OCI-LY7 (cell line): Measurements from ENCODE around the gene SERPINE2. TPM values are rescaled to one million over a fixed set of nuclear protein-coding genes. Genes with fewer than 3 reads are reported as not detected.

Experiments
- BruUV-seq: library from RNA; stranded (reverse); fragments of 400-500 nt; replicated peaks from 2 replicates; lab custom pipeline; 2021; lab: Mats Ljungman, UMichigan
- CTCF ChIA-PET: fragments of 300-600 bp; sonication (Branson Sonifier 250); formaldehyde crosslinking; loops from one replicate; lab custom pipeline; 2022; ENCODE audit warnings: antibody characterized with exemption; ENCODE audit not compliant: unreplicated experiment; lab: Charles Lee
- POLR2A ChIA-PET: fragments of 300-600 bp; sonication (Branson Sonifier 250); formaldehyde crosslinking; loops from one replicate; lab custom pipeline; 2022; ENCODE audit warnings: antibody characterized with exemption; lab: Charles Lee
- DNase-seq: peaks from one replicate; pipeline ENCODE4 v3.0.0-alpha.2; 2015; ENCODE audit warnings: low spot score
- H2AFZ ChIP-seq: fragments of 200-600 bp; sonication (generic), shearing (Covaris generic); 2 replicates; pipeline ENCODE4 v1.6.1; 2014; ENCODE audit warnings: mild to moderate bottlenecking, antibody characterized with exemption, low read length, moderate library complexity
- H3K27ac ChIP-seq: fragments of 200-600 bp; sonication (generic); 2 replicates; pipeline ENCODE4 v1.5.1; 2014; ENCODE audit warnings: mixed run types, low read depth, mild to moderate bottlenecking, moderate library complexity, low read length, inconsistent platforms; ENCODE audit not compliant: poor library complexity, severe bottlenecking
- H3K36me3 ChIP-seq: fragments of 200-600 bp; sonication (generic); 2 replicates; pipeline ENCODE4 v1.6.1; 2014; ENCODE audit warnings: mild to moderate bottlenecking, antibody characterized with exemption, low read length, moderate library complexity, mixed read lengths; ENCODE audit not compliant: insufficient read depth
- H3K4me1 ChIP-seq: fragments of 200-600 bp; sonication (generic); 2 replicates; pipeline ENCODE4 v1.5.1; 2014; ENCODE audit warnings: mild to moderate bottlenecking, low read length; ENCODE audit not compliant: insufficient read depth, poor library complexity, severe bottlenecking
- H3K4me2 ChIP-seq: fragments of 200-600 bp; sonication (generic); 2 replicates; pipeline ENCODE4 v1.6.1; 2014; ENCODE audit warnings: mild to moderate bottlenecking, low read length
- H3K4me3 ChIP-seq: fragments of 200-600 bp; sonication (generic); 2 replicates; pipeline ENCODE4 v1.5.1; 2014; ENCODE audit warnings: mild to moderate bottlenecking, low read depth, low read length; ENCODE audit not compliant: poor library complexity, severe bottlenecking
- H3K79me2 ChIP-seq: fragments of 200-600 bp; sonication (generic); 2 replicates; pipeline ENCODE4 v1.6.1; 2016; ENCODE audit warnings: low read depth, mild to moderate bottlenecking, low read length, moderate library complexity, mixed read lengths; ENCODE audit not compliant: insufficient read depth
- H3K9me2 ChIP-seq: fragments of 200-600 bp; sonication (generic); 2 replicates; pipeline ENCODE4 v1.6.1; 2016; ENCODE audit warnings: mild to moderate bottlenecking, low read length, mixed read lengths; ENCODE audit not compliant: insufficient read depth
- H3K9me3 ChIP-seq: fragments of 200-600 bp; sonication (generic); 2 replicates; pipeline ENCODE4 v1.6.1; 2014; ENCODE audit warnings: mild to moderate bottlenecking, mixed run types, low read length, mixed read lengths
- H4K20me1 ChIP-seq: fragments of 200-600 bp; sonication (generic); 2 replicates; pipeline ENCODE4 v1.6.1; 2014; ENCODE audit warnings: mild to moderate bottlenecking, antibody characterized with exemption, low read length, moderate library complexity, mixed read lengths; ENCODE audit not compliant: insufficient read depth
- EZH2phosphoT487 ChIP-seq: fragments of 200-600 bp; sonication (generic); IDR thresholded peaks from 2 replicates; pipeline ENCODE4 v1.6.1; 2018; ENCODE audit warnings: low read depth, borderline replicate concordance, mild to moderate bottlenecking, mixed run types, antibody characterized with exemption, low read length, moderate library complexity, mixed read lengths
- intact Hi-C: fragments of 100-400 bp; cut with micrococcal nuclease; formaldehyde crosslinking; loops from one replicate; pipeline ENCODE4 v1.10.0; 2022; ENCODE audit not compliant: unreplicated experiment
- total RNA-seq, 2 experiments: library from RNA; depleted of rRNA in 1 of 2; stranded (reverse); fragments of >200 nt in 1 of 2; shearing (Covaris generic) in 1 of 2; gene quantifications; 2 replicates each; pipeline ENCODE4 v1.2.3, GENCODE V29; 2014 to 2022
- TF ChIP-seq, protein P1 (sequence below): fragments of 200-600 bp; sonication (generic); conservative IDR thresholded peaks from 2 replicates; pipeline ENCODE4 v1.5.1; 2014; ENCODE audit warnings: mild to moderate bottlenecking, antibody characterized with exemption, low read length, moderate library complexity, mixed read lengths

SERPINE2 gene
- total RNA-seq, 2 experiments from 2014 or later, result not detected

DNA sequence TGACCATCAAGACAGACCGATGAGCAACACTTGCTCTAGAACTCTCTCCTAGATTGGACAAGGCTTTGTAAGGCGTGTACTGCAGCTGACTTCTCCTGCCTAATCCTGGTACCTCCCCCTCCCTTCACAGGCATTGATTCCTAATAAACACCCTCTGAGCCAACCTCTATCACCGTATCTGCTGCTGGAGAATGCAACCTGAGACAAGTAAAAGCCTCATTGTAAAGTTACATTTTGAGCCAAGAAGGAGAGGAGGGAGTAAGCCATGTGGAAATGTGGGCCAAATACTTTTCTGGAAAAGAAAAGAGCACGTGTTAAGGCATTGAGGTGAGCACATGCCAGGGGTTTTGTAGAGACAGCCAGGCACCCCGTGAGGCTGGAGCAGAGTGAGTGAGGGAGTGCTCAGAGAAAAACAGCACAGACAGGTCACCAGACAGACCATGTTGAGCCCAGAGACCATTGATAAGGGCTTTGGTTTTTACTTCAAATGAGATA is 91.3 kb downstream of the SERPINE2 start:
- no peaks in the 10 kb centered on the region for H3K9me2 ChIP-seq
- TF ChIP-seq, protein P1, sequence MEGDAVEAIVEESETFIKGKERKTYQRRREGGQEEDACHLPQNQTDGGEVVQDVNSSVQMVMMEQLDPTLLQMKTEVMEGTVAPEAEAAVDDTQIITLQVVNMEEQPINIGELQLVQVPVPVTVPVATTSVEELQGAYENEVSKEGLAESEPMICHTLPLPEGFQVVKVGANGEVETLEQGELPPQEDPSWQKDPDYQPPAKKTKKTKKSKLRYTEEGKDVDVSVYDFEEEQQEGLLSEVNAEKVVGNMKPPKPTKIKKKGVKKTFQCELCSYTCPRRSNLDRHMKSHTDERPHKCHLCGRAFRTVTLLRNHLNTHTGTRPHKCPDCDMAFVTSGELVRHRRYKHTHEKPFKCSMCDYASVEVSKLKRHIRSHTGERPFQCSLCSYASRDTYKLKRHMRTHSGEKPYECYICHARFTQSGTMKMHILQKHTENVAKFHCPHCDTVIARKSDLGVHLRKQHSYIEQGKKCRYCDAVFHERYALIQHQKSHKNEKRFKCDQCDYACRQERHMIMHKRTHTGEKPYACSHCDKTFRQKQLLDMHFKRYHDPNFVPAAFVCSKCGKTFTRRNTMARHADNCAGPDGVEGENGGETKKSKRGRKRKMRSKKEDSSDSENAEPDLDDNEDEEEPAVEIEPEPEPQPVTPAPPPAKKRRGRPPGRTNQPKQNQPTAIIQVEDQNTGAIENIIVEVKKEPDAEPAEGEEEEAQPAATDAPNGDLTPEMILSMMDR, result no peak
- no peak for TF ChIP-seq EZH2phosphoT487
- BruUV-seq, result no TSS peak

DNA sequence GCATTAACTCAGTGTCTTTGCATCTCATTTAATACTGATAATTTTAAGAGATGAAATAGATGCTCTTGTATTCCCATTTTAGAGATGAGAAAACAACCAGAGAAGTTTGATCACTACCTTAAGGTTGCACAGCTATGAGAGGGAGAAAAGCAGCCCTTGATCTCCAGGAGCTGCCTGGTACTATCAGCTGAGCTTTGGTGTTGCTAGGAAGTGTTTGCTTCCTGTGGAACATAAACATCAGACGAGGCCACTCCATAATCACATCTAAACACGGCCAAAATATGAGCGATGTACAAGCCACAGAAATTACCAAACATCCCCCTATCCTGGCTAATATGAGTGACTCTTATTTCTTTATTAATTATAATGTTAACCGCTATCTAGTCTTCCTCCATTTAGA is 93.3 kb downstream of the SERPINE2 start:
- Histone ChIP-seq H3K27ac (no peak overlapping the region), H3K4me2 (peak overlapping the region; percentile 90), H4K20me1 (no peaks in the 10 kb centered on the region), H3K4me3 (peak overlapping the region; percentile 84), H3K36me3 (no peaks in the 10 kb centered on the region; the same call in 1 of the 2 replicates), H3K9me3 (no peaks in the 10 kb centered on the region), H2AFZ (peak overlapping the region; percentile 93), H3K4me1 (peaks cover 37% of the 10 kb centered on the region), H3K9me2 (no peaks in the 10 kb centered on the region), H3K79me2 (peaks cover 7% of the 10 kb centered on the region; the same call in 1 of the 2 replicates)
- DNase-seq, result no peak
- no peak for TF ChIP-seq EZH2phosphoT487
- TF ChIP-seq, protein P1, result no peak
- ChIA-PET CTCF (interaction anchor here (1.3 kb wide), 1 partner anchor 51 kb away, joined by 4 read pairs; no protein-coding TSS in a partner anchor), POLR2A (interaction anchor here (0.6 to 1.8 kb wide), 5 partner anchors 9 to 759 kb away, joined by 3 to 9 read pairs (median 3); no protein-coding TSS in a partner anchor)
- intact Hi-C loops, result loop anchor here (2.0 kb wide), 2 partner anchors 51 to 109 kb away; partner anchors contain the start of gene AP1S3
- no TSS peak for BruUV-seq

More for the DNA sequence above, 91.3 kb downstream of the SERPINE2 start:
- peak overlapping the region; percentile 15; the same call in 1 of the 2 replicates for H2AFZ ChIP-seq
- no peaks in the 10 kb centered on the region for H4K20me1 ChIP-seq
- CTCF ChIA-PET, result no interaction called here
- no peak for DNase-seq
- POLR2A ChIA-PET, result no interaction called here
- H3K27ac ChIP-seq, result no peak overlapping the region
- H3K4me1 ChIP-seq, result peaks cover 57% of the 10 kb centered on the region
- intact Hi-C loops, result no loop called here
- no peak overlapping the region for H3K4me2 ChIP-seq
- no peak overlapping the region for H3K4me3 ChIP-seq
- H3K79me2 ChIP-seq, result peaks cover 7% of the 10 kb centered on the region; the same call in 1 of the 2 replicates
- H3K36me3 ChIP-seq, result no peaks in the 10 kb centered on the region
- no peaks in the 10 kb centered on the region for H3K9me3 ChIP-seq
